Stimulated activated CD8-positive, alpha-beta memory T cell treated with anti-CD3 and anti-CD28 coated beads, Interleukin-2, amount 100 ng/mL, for 1 hour (primary cell): ENCODE results near the gene SRMS.
A peak's percentile ranks its signal among the peaks of the same experiment; 100 is the strongest.
"Not testable (repeated sequence)": the region's sequence is repeated elsewhere in the genome, so short reads cannot be mapped to it uniquely, and the experiment has no call there.

Experiments used
- DNase-seq, 2 donors: peaks; one replicate each; pipeline ENCODE4 v3.0.0-alpha.2; 2020; ENCODE audit warnings: low read depth in 2 of 2

SRMS gene

DNA sequence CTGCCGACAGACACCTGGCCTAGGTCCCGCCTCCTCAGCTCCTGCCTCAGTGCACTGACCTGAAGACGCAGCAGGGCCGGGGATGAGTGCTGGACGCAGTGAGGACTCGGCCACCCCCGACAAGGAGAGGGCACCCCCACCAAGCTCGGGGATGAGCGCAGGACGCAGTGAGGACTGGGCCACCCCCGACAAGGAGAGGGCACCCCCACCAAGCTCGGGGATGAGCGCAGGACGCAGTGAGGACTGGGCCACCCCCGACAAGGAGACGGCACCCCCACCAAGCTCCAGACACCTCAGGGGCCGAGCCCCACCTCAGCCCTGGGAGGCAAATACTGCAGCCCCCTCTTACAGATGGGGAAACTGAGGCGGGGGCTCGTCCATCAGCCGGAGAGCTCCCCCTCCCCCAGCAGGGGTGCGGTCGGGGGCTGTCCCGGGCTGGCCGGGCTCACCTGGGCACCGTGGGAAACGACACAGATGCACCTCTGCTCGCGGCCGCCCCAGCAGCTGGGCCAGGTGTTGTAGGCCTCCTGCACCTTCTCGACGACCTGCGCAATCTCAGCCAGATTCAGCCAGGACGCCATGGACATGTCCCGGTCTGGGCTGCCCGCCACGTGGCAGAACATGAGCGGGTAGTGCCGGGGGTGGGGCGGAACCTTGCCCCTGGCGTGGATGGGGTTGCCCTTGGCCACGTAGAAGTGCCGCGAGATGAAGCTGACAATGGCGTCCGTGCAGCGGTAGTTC is 19.0 kb upstream of the SRMS start:
- no peak for DNase-seq

DNA sequence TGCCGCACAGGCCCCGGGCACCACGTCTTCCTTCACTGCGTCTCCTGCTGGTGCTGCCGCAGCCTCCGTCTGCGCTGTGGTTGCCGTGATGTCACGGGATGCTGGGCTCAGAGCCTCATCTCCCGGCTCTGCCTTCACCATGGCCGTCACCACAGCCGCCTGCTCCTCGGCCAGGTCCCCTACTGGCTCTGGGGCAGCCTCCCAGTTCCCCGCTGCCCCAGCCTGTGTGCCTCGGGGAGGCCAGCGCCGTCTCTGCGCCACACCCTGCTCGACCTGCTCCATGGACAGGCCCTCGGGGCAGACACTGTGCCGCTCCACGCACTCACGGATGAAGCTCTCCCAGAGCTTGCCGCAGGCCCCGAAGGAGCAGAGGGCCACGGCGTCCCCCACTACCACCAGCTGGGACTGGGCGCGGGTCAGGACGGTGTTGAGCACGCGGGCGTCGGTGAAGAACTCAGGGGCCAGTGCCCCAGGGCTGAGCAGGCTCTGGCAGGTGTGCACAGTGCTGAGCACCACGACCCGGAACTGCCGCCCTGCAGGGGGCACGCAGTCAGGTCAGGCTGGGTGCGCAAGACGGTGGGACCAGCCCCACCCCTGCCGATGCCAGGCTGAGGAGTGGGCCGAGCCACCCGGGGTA is 18.3 kb upstream of the SRMS start:
- no peak for DNase-seq

DNA sequence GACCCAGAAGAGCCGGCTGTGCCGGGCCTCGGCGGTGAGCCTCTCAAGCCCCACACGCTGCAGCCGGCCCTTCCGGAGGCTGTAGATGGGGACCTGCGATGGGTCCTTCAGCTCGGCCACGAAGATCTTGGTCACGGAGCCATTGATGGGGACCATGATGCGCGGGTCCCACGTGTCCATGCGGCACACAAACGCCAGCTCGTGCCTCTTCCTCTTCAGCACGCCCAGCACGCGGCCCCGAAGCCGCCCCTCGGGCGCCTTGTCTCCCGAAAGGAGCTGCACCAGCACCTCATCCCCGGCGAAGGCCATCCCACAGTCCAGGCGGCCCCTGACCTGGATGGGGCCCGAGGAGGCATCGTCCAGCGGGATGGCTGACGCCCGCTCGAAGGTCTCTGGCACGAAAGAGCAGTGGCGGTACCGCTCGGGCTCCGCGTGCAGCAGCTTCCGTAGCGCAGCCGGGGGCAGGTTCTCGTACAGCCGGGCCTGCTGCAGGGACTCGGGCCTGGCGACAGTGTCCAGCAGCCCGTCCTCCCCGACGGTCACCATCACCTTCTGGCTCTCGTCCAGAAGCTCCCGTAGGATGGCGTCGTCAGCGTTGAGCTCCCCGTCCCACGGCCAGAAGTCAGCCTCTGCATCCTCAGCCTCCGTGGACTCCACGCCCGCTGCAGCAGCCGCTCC is 17.6 kb upstream of the SRMS start:
- no peak for DNase-seq

DNA sequence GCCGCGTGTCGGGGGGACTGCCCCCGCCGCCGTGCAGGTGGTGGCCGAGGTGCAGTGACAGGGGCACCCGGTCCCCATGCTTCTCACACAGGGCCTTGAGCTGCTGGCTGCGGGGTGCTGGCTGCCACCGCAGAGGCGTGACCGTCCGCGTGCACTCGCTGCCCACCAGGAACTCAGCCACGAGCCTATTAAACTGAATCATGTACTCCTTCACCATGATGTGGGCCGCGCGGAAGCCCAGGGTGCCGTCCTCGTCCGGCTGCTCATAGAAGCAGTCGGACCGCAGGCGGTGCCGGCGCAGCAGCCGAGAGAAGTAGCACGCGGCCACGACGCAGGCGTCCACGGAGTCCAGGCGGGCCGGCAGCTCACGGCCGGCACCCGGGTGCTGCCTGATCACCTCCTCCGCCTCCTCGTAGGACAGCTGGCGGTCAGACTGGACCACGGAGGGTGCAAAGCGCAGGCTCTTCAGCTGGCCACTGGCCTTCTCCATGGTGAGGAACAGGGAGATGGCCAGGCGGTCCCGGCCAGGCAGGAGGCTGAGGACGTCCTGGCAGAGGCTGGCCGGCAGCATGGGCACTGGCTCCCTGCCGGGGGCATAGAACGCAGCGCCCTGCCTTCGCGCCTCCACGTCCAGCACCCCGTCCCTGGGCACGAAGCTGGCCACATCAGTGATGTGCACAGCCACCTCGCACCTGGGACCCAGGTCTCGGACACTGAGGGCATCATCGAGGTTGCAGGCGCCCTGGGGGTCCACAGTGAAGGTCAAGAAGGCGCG is 16.7 kb upstream of the SRMS start:
- no peak for DNase-seq

DNA sequence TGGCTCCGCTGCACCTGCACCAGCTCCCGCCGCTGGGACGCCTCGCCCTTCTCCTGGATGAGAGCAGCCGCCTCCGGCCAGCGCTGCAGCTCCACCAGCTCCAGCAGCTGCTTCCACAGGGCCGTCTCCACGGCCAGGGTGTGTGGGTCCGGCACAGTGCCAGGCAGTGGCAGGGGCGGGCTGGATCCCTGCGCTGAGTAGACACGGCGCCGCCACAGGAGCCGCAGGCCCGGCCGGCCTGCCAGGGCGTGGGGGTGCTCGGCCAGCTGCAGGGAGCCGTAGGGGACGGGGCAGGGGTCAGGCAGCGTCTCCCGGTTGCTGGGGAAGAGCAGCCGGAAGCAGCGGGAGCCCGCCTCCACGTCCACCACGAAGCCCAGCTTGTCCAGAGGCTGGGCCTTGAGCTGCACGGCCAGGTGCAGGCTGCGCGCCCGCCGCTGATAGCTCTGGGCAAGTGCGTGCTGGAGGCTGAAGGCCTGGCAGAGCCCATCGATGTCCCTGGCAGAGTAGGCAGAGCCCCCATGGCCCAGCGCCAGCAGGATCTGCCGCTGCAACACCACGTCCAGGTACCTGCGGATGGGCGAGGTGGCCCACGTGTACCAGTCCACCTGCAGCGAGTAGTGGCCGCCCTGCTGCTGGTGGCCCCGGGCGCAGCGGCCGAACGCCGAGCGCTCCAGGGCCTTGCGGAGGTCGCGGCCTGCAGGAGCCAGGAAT is 15.8 kb upstream of the SRMS start:
- no peak for DNase-seq

DNA sequence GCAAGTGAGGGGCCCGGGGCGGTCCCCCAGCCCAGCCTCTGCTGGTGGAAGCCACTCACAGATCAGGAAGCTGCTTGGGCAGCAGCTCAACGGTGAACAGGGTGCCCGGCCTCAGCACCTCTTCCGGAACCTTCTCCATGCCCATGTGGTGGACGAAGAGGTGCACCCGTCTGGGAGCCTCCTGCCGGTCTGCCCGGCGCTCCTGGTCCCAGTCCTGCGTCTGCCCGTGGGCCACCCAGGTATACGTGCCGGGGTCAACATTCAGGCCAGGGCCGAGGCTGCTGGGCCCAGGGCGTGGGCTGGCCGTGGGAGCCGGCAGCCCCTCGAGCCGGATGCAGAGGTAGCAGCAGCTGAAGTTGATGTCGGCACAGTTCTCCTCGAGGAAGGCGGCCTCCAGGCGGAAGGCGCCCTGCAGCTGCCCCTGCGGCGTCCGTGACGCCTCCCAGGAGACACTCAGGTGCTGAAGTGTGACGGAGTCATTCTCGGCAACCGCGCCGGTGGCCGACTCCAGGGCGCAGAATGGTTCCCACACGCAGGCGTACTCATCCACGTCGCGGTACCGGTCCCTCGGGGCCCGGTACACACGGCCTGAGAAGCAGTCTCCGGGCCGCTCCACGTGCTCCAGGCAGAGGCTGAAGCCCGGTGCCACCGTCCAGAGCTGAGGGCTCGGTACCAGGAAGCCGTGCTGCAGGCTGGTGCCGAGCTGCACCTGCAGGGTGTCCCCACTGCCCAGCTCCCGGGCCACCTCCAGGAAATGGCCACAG is 15.1 kb upstream of the SRMS start:
- DNase-seq = no peak

DNA sequence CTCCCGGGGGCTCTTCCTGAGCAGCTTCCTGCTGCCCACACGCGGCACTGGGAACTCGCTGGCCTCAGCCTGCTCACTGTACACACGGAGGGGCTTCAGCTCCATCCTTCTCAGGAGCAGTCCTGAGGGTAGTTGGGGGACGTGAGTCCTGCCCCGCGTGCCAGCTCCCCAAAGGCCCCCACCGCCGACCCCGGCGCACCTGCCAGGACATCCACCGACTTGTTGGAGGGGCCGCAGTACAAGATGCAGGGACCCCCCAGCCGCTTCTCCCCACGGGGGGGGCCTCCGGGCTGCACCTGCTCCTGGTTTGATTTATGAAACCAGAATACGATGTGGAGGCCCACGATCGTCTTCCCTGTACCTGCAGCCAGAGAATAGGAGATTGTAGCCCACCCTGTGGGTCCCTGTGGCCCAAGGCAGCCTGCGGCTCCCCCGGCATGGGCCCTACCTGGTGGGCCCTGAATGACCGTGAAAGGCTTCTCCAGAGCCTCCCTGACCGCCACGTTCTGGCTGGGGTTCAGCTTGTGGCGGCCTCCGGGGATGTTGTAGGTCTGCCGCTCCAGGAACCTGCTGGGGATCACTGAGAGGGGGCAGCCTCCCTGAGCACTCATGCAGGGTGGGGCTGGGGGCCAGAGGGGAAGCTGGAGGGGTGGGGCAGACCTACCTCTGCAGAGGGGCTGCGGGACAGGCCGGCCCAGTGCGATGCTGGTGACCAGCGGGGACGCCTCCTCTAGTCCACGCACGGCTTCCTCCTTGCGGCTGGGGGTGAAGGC is 14.3 kb upstream of the SRMS start:
- DNase-seq = no peak

DNA sequence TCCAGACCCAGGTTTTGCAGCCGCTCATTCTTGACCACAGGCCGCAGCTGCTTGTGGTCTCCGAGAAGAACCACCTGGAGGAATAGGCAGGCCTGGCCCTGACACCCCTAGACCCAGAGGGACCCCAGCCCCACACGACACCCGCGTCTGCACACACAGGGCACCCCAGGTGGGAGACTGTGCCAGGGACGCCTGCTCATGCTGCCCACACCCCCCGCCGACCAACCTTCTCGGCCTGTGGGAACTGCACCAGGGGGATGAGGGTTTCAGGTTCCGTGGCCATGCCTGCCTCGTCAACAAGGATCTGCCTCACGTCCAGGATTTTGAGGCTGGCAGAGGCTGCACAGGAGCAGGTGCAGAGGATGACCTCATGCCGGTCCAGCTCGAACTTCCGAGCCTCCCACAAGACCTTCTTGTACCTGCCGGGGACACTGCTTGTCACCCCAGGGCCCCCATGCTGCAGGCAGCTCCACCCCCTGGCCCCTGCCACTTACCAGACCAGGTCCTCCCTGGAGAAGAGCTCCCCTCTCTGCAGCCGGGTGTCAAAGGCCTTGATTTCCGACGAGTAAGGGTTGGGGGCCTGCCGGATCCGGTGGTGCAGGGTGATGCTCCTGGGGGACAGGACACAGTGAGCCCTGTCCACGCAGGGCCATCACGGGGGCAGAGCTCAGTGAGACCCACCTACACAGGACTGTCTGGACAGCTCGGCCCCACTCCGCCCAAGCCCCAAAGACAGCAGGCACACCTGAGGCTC is 13.5 kb upstream of the SRMS start:
- DNase-seq = no peak

DNA sequence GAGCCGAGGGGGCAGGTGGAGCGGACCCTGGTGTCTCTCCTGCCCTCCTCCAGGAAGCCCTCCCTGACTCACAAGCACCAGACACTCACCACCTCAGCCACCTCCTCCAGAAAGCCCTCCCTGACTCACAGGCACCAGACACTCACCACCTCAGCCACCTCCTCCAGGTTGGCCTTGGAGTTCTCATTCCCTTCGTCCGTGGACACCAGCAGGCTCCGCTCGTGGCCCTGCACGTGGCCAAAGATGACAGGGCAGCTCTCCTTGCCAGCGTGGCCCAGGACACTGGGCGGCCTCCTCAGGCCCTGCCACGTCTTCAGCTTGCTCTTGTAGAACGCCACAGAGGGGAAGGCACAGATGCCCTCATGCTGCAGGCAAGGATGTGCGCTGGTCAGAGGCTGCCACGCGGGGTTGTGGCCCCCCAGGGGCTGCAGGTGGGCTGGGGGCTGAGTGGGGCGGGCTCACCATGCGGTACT is 12.8 kb upstream of the SRMS start:
- no peak for DNase-seq

DNA sequence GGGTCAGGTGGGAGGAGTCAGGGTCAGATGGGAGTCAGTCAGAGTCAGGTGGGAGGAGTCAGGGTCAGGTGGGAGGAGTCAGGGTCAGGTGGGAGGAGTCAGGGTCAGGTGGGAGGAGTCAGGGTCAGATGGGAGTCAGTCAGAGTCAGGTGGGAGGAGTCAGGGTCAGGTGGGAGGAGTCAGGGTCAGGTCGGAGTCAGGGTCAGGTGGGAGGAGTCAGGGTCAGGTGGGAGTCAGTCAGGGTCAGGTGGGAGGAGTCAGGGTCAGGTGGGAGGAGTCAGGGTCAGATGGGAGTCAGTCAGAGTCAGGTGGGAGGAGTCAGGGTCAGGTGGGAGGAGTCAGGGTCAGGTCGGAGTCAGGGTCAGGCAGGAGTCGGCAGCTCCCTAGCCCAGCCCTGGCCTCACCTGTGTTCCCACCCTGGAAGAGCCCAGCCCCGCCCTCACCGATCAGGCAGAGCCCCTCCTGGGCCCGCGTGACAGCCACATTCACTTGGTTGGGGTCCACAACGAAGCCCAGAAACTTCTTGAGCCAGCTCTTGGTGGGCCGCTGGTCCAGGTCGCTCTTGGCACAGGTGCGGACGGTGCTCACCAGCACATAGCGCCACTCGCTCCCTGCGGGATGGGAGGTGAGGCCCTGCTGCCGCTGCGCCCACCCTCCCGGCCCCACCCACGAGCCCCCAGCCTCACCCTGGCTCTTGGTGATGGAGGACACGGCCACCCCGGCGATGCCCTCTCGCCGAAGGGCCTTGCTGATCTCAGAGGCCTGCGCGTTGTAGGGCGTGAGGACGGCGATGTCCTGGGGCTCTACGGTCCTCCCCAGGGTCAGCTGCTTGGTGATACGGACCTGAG is 12.2 kb upstream of the SRMS start:
- not testable (repeated sequence) for DNase-seq

DNA sequence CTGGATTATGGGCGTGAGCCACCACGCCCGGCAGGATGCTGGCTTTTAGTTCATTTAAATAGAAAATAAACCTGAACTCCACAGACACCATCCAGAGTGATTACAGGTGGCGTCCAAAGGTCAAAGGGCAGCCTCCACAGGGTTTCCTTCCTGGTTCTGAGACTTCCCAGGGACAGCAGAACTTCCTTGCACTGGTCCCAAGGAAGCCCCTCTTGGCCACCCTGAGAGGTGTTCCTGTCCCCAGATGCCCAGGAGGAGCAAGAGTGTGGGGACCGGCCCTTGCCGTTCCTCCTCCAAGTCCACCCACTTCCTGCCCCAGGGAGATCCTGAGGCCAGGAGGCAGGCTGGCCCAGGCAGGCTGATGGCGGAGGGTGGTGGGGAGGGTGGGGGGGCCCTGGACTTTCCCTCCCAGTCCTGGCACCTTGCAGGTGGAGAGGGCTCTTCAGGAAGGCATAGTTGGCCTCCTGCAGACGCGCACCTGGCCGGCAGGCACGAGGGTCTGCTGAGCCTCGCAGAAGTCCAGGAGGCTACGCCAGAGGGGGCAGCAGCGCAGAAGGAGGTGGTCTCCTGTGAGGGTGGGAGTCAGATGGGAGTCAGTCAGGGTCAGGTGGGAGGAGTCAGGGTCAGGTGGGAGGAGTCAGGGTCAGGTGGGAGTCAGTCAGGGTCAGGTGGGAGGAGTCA is 11.4 kb upstream of the SRMS start:
- DNase-seq = no peak

DNA sequence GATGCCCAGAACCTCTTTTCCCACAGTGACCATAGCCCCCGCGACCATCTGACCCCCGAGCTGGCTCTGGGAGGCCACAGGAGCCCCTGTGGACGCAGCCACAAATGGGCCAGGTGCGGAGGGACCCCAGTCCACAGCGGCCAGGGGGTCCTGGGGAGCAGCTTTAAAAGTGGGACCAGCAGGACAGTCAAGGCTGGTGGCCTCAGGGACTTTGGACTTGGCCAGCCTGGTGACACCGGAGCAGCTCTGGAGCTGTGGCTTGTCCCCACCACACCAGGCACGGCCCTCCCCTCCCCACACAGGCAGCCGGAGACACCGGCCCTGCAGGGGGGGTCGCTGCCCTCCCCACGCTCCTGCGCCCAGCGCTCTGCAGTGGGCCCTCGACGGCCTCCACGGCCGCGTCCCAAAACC is 9.9 kb upstream of the SRMS start:
- DNase-seq = no peak

DNA sequence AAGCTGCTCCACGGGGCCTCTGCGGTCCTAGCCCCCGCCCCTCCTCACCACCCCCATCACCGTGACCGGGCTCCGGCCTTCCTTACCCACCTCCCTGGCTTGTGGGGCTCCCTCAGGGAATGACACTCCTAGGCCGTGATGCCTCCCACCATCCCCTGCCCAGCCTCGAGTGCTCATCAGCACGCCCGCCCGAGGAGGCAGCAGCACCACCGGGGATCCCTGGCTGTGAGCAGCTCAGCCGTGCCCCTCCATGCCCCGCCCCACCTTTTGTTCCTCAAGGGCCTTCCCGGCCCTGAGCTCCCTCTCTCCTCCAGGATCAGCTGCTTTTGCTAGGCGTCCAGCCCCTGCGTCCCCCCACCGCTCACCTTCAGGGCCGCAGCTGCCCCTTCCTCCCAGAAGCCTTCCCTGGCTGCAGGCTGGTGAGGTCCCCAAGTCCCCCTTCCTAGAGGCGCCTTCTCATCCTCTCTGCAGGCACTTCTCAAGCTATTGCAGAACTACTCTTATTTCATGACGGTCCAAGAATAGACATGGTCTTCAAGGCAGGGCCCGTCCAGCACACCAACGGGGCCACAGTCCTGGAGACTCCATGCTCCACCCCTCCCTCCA is 9.4 kb upstream of the SRMS start:
- no peak for DNase-seq

DNA sequence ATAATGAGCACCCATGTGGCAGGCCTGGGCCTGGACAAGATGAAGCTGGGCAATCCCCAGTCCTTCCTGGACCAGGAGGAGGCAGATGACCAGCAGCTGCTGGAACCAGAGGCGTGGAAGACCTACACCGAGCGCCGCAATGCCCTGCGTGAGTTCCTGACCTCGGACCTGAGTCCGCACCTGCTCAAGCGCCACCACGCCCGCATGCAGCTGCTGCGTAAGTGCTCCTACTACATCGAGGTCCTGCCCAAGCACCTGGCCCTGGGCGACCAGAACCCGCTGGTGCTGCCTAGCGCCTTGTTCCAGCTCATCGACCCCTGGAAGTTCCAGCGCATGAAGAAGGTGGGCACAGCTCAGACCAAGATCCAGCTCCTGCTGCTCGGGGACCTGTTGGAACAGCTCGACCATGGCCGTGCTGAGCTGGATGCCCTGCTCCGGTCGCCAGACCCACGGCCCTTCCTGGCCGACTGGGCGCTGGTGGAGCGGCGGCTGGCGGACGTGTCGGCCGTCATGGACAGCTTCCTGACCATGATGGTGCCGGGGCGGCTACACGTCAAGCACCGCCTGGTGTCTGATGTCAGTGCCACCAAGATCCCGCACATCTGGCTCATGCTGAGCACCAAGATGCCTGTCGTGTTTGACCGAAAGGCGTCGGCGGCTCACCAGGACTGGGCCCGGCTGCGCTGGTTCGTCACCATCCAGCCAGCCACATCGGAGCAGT is 8.3 kb upstream of the SRMS start:
- no peak for DNase-seq

DNA sequence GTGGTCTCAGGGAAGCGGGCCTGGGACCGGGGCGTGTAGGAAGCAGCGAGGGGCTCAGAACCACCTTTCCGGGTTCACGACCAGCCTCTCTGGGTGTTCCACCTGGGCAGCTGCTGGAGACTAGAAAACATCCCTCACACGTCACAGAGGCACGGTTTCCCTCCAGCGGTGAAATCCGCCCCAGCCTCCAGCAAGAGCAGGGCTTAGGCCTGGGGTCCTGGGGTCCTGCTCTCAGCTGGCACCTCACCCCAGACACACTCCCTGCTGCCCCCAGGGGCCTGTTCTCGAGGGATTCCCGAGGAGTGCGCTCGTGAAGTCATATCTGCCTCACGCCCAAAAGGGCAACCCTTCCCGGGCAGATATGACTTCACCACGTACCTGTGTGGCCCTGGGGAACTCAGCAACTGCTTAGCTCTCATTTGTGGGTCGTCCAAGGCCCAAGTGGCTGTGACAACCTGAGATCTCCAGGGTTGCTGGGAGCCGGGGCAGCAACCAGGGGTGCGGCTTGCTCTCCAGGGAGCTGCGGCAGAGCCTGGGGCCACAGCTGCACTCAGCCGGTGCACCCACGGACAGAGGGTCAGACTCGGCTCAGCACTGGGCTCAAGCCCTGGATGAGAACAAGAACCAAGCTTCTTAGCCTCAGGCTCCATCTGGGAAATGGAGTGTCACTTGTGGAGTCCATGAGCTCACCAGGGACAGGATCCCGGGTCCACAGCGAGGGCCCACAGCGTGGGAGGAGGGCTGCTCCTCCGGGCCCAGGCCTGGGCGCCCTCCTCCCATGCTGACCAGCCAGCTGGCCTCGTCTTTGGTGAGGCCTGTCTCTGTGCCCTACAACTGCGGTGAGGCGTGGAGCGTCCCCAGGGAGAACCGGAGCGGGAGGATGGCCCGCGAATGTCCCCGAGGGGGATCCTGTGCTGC is 7.1 kb upstream of the SRMS start:
- DNase-seq = no peak

DNA sequence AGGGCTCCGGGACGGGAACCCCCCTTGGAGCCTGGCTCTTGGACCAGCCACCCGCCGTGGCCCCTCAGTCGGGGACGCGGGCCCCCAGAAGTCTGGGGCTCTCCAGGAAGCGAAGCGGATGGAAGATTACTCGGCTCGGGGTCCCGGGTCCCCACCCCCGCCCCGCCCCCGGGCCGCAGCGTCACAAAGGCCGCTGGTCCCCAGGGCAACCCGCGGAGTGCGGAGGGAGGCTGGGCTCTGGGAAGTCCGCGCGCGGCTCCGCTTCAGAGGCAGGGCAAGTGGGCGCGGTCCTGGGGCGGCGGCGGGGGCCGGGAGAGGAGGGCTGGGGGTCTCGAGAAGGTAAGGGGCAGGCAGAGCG is 6.4 kb upstream of the SRMS start, which contains the start of gene FNDC11:
FNDC11 (plus strand) TSS at position 227 of the 358 bp plus-strand sequence. CDS start 1,505 bp downstream, outside the sequence.
- DNase-seq = peak in 1 of 2 donors; percentile 36
